Suprapubic skin (tissue), 3 donors: Measurements from ENCODE around the gene WSCD1.

Source experiments
- POLR2A ChIP-seq, 2 donors: fragments of 450-650 bp; IDR thresholded peaks; one replicate each; pipeline ENCODE4 v1.6.1; 2017; ENCODE audit warnings: antibody characterized with exemption in 2 of 2, mild to moderate bottlenecking in 2 of 2, moderate library complexity in 2 of 2
- TF ChIP-seq, protein P1 (sequence below), 2 donors: fragments of 200-600 bp in 1 of 2; fragments of 450-650 bp in 1 of 2; sonication (generic) in 1 of 2; IDR thresholded peaks; one replicate each; pipeline ENCODE4 v1.5.1; 2016 to 2019; ENCODE audit warnings: antibody characterized with exemption in 2 of 2, mild to moderate bottlenecking in 1 of 2, moderate library complexity in 1 of 2

DNA sequence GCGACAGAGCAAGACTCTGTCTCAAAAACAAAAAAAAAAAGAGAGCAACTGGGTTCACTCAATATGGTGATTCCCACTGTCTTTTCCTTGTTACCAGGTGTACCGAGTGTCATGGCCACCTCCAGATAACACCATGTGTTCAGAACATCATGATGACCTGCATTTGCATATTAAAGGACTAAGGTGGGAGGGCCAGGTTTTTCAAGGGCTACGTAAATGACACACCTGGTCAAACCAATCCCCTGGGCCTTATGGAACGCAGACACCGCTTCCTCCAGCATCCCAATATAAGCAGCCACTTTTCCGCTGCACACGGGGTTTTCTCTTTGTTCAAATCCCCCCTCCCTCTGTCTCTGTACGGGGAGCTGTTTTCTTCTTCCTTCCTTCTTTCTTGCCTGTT lies 29.3 kb downstream of the WSCD1 start:
- no peak for TF ChIP-seq POLR2A (IDR thresholded peaks at IDR 0.05)
- TF ChIP-seq, protein P1, sequence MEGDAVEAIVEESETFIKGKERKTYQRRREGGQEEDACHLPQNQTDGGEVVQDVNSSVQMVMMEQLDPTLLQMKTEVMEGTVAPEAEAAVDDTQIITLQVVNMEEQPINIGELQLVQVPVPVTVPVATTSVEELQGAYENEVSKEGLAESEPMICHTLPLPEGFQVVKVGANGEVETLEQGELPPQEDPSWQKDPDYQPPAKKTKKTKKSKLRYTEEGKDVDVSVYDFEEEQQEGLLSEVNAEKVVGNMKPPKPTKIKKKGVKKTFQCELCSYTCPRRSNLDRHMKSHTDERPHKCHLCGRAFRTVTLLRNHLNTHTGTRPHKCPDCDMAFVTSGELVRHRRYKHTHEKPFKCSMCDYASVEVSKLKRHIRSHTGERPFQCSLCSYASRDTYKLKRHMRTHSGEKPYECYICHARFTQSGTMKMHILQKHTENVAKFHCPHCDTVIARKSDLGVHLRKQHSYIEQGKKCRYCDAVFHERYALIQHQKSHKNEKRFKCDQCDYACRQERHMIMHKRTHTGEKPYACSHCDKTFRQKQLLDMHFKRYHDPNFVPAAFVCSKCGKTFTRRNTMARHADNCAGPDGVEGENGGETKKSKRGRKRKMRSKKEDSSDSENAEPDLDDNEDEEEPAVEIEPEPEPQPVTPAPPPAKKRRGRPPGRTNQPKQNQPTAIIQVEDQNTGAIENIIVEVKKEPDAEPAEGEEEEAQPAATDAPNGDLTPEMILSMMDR (IDR thresholded peaks at IDR 0.05): no peak
